Mammary epithelial cell (primary cell): Measurements from ENCODE around the gene ENOX2.

Experiments
- EZH2 ChIP-seq: IDR thresholded peaks from 2 replicates; pipeline ENCODE4 v1.6.1; 2012; ENCODE audit warnings: low read length, inconsistent platforms, borderline replicate concordance
- TF ChIP-seq, protein P1 (sequence below), 2 donors: IDR thresholded peaks in 1 of 2; conservative IDR thresholded peaks in 1 of 2; 2 replicates each; pipeline ENCODE4 v1.5.1; 2011 to 2012; ENCODE audit warnings: inconsistent platforms in 2 of 2, low read length in 2 of 2, mild to moderate bottlenecking in 2 of 2, control low read depth in 1 of 2, low read depth in 1 of 2; ENCODE audit not compliant: insufficient read depth in 1 of 2; ENCODE audit errors: extremely low read depth in 1 of 2

DNA sequence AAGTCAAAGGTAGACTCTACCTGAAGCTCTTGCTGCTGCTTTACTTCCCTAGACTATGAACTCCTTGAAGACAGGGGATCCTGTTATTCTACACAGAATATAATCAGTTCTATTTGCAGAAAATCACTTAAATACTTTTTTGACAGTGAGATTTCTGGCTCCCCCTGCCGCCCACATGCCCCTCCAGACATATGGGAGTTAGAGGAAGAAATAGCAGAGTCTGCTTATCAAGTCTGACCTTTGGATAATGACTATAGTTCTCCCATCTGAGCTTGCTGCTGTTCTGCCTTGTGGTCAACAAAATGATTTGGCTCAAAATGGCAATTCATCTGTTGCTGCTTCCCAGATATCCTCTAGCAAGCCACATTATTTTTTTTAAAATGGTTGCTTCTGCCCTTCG is 101.1 kb downstream of the ENOX2 start:
- TF ChIP-seq, protein P1, sequence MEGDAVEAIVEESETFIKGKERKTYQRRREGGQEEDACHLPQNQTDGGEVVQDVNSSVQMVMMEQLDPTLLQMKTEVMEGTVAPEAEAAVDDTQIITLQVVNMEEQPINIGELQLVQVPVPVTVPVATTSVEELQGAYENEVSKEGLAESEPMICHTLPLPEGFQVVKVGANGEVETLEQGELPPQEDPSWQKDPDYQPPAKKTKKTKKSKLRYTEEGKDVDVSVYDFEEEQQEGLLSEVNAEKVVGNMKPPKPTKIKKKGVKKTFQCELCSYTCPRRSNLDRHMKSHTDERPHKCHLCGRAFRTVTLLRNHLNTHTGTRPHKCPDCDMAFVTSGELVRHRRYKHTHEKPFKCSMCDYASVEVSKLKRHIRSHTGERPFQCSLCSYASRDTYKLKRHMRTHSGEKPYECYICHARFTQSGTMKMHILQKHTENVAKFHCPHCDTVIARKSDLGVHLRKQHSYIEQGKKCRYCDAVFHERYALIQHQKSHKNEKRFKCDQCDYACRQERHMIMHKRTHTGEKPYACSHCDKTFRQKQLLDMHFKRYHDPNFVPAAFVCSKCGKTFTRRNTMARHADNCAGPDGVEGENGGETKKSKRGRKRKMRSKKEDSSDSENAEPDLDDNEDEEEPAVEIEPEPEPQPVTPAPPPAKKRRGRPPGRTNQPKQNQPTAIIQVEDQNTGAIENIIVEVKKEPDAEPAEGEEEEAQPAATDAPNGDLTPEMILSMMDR (conservative IDR thresholded peaks at IDR 0.05 in 1 of 2, IDR thresholded peaks at IDR 0.05 in 1 of 2; ENCODE audit: extremely low read depth in 1 of 2, insufficient read depth in 1 of 2, low read depth in 1 of 2, low read length in 2 of 2), result no peak
- no peak for TF ChIP-seq EZH2
